Parathyroid adenoma (tissue), 2 donors: ENCODE measurements around the gene TROAP.
"Not testable (repeated sequence)": the region's sequence is repeated elsewhere in the genome, so short reads cannot be mapped to it uniquely, and the experiment has no call there.

ENCODE experiments used
- H2AFZ ChIP-seq: fragments of 300-600 bp; sonication (generic); one replicate; pipeline ENCODE4 v1.7.0; 2017; ENCODE audit warnings: antibody characterized with exemption, mild to moderate bottlenecking
- H3K27ac ChIP-seq: fragments of 300-600 bp; sonication (generic); one replicate; pipeline ENCODE4 v1.7.0; 2017
- H3K27me3 ChIP-seq: fragments of 300-600 bp; sonication (generic); one replicate; pipeline ENCODE4 v1.7.0; 2017; ENCODE audit warnings: low read length; ENCODE audit not compliant: control insufficient read depth, insufficient read depth
- H3K36me3 ChIP-seq: fragments of 300-600 bp; sonication (generic); one replicate; pipeline ENCODE4 v1.7.0; 2017; ENCODE audit warnings: low read length; ENCODE audit not compliant: control insufficient read depth, insufficient read depth
- H3K4me1 ChIP-seq: fragments of 300-600 bp; sonication (generic); one replicate; pipeline ENCODE4 v1.7.0; 2017; ENCODE audit warnings: control low read depth
- H3K4me2 ChIP-seq: fragments of 300-600 bp; sonication (generic); one replicate; pipeline ENCODE4 v1.7.0; 2017; ENCODE audit warnings: low read length
- H3K4me3 ChIP-seq: fragments of 300-600 bp; sonication (generic); one replicate; pipeline ENCODE4 v1.7.0; 2017; ENCODE audit warnings: low read depth, low read length
- H3K79me2 ChIP-seq: fragments of 300-600 bp; sonication (generic); one replicate; pipeline ENCODE4 v1.7.0; 2017; ENCODE audit warnings: control low read depth
- H3K9ac ChIP-seq: fragments of 300-600 bp; sonication (generic); one replicate; pipeline ENCODE4 v1.7.0; 2017; ENCODE audit warnings: mild to moderate bottlenecking
- H3K9me3 ChIP-seq: fragments of 300-600 bp; sonication (generic); one replicate; pipeline ENCODE4 v1.7.0; 2017; ENCODE audit warnings: low read length; ENCODE audit not compliant: control insufficient read depth
- CTCF ChIP-seq: fragments of 300-600 bp; sonication (generic); IDR thresholded peaks from one replicate; pipeline ENCODE4 v1.7.0; 2017; ENCODE audit warnings: antibody characterized with exemption, mild to moderate bottlenecking
- donor health status: primary hyperparathyroidism.

TROAP gene

GRCh38 chr12:49276304-49277290 lies 46.5 kb upstream of the TROAP start:
- Histone ChIP-seq H3K9ac (no peak overlapping the region), H3K27me3 (no peaks in the 10 kb centered on the region), H3K36me3 (no peaks in the 10 kb centered on the region), H3K79me2 (no peaks in the 10 kb centered on the region), H2AFZ (no peak overlapping the region), H3K27ac (no peak overlapping the region), H3K4me2 (no peak overlapping the region), H3K4me3 (no peak overlapping the region), H3K4me1 (no peaks in the 10 kb centered on the region), H3K9me3 (no peaks in the 10 kb centered on the region)
- no peak for TF ChIP-seq CTCF

GRCh38 chr12:49277466-49277865 lies 45.6 kb upstream of the TROAP start:
- Histone ChIP-seq H3K4me2 (no peak overlapping the region), H3K27me3 (no peaks in the 10 kb centered on the region), H3K4me3 (no peak overlapping the region), H3K27ac (no peak overlapping the region), H3K9ac (no peak overlapping the region), H3K9me3 (no peaks in the 10 kb centered on the region), H3K79me2 (no peaks in the 10 kb centered on the region), H3K4me1 (no peaks in the 10 kb centered on the region), H3K36me3 (no peaks in the 10 kb centered on the region), H2AFZ (no peak overlapping the region)
- TF ChIP-seq CTCF, result no peak

- Histone ChIP-seq H3K79me2 (no peaks in the 10 kb centered on the region), H3K4me2 (no peak overlapping the region), H3K27ac (no peak overlapping the region), H3K4me1 (no peaks in the 10 kb centered on the region), H3K27me3 (no peaks in the 10 kb centered on the region), H3K4me3 (no peak overlapping the region), H3K9me3 (no peaks in the 10 kb centered on the region), H3K9ac (no peak overlapping the region), H2AFZ (no peak overlapping the region), H3K36me3 (no peaks in the 10 kb centered on the region)
- no peak for TF ChIP-seq CTCF
Measured at GRCh38 chr12:49279706-49280159, 43.3 kb upstream of the TROAP start.

GRCh38 chr12:49280545-49280944 lies 42.5 kb upstream of the TROAP start:
- not testable (repeated sequence) for H2AFZ ChIP-seq, H3K36me3 ChIP-seq, H3K4me3 ChIP-seq, H3K9me3 ChIP-seq, H3K27ac ChIP-seq, H3K4me2 ChIP-seq, H3K9ac ChIP-seq, H3K4me1 ChIP-seq, H3K79me2 ChIP-seq, H3K27me3 ChIP-seq

GRCh38 chr12:49282302-49282701 lies 40.8 kb upstream of the TROAP start:
- H3K9ac ChIP-seq, result no peak overlapping the region
- TF ChIP-seq CTCF, result no peak
- no peak overlapping the region for H3K4me2 ChIP-seq
- no peaks in the 10 kb centered on the region for H3K27me3 ChIP-seq
- H2AFZ ChIP-seq, result no peak overlapping the region
- H3K27ac ChIP-seq, result no peak overlapping the region
- H3K4me3 ChIP-seq, result no peak overlapping the region
- H3K4me1 ChIP-seq, result no peaks in the 10 kb centered on the region
- H3K79me2 ChIP-seq, result no peaks in the 10 kb centered on the region
- H3K36me3 ChIP-seq, result no peaks in the 10 kb centered on the region
- no peaks in the 10 kb centered on the region for H3K9me3 ChIP-seq

- not testable (repeated sequence) for H3K27ac ChIP-seq, H3K27me3 ChIP-seq, H3K9me3 ChIP-seq, H3K4me2 ChIP-seq, H3K9ac ChIP-seq, H3K4me3 ChIP-seq, H3K4me1 ChIP-seq, H3K79me2 ChIP-seq, H3K36me3 ChIP-seq, H2AFZ ChIP-seq
Measured at GRCh38 chr12:49282740-49283375, 40.2 kb upstream of the TROAP start.
